Measurements from ENCODE around the gene DPYD.

DNA sequence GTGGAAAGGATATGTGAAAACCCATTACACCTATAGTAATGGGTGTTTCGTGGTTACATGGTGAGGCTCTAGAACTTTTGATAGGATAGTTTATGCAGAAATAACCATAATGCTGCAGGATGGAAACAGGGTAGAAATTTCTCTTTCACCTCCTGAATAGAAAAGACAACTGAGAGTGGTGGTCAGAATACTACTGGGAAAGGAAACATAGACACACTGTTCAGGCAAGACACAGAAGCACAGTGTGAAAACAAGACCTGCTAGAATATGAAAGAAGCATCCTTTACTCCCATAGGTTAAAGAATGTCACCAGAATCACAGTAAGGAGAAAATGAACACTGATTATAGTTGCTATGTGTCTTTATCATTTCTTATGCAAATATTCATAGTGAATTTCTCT, 496.6 kb downstream of the DPYD start:
- TF ChIP-seq, protein P1, sequence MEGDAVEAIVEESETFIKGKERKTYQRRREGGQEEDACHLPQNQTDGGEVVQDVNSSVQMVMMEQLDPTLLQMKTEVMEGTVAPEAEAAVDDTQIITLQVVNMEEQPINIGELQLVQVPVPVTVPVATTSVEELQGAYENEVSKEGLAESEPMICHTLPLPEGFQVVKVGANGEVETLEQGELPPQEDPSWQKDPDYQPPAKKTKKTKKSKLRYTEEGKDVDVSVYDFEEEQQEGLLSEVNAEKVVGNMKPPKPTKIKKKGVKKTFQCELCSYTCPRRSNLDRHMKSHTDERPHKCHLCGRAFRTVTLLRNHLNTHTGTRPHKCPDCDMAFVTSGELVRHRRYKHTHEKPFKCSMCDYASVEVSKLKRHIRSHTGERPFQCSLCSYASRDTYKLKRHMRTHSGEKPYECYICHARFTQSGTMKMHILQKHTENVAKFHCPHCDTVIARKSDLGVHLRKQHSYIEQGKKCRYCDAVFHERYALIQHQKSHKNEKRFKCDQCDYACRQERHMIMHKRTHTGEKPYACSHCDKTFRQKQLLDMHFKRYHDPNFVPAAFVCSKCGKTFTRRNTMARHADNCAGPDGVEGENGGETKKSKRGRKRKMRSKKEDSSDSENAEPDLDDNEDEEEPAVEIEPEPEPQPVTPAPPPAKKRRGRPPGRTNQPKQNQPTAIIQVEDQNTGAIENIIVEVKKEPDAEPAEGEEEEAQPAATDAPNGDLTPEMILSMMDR (conservative IDR thresholded peaks at IDR 0.05), result no peak
- TF ChIP-seq ZFX (IDR thresholded peaks at IDR 0.05), result no peak

Data from C4-2B (cell line).